ENCODE data around the gene C19orf85. TPM values are rescaled to one million over a fixed set of nuclear protein-coding genes. Genes with fewer than 3 reads are reported as not detected.

C19orf85 gene
- total RNA-seq, 4 donors from 2014 or later = not detected

GRCh38 chr19:55484593-55485438 is 20.3 kb upstream of the C19orf85 start, which contains the start of gene NAT14:
NAT14 (plus strand) TSS chr19:55485188; CDS start chr19:55485709, 521 bp downstream.
- Histone ChIP-seq H3K27me3 (no peaks in the 10 kb centered on the region), H3K4me3 (peak within 1 kb of the TSS; percentile 61), H3K9me3 (no peaks in the 10 kb centered on the region), H3K27ac (peak within 1 kb of the TSS; percentile 83), H3K36me3 (peaks cover 24% of the 10 kb centered on the region), H3K4me1 (peaks cover 48% of the 10 kb centered on the region)
- peak in 1 of 2 donors; percentile 77 for DNase-seq (ENCODE audit: low spot score in 2 of 2)
- TF ChIP-seq POLR2AphosphoS5 (IDR thresholded peaks at IDR 0.05) = peak in 1 of 3 donors; percentile 41
- TF ChIP-seq POLR2A (IDR thresholded peaks at IDR 0.05) = no peak
- 0% methylated on average over 18 of the region's 78 CpGs for WGBS

- Histone ChIP-seq H3K4me1 (peaks cover 48% of the 10 kb centered on the region), H3K36me3 (peaks cover 24% of the 10 kb centered on the region), H3K27me3 (no peaks in the 10 kb centered on the region), H3K27ac (no peak overlapping the region), H3K9me3 (no peaks in the 10 kb centered on the region), H3K4me3 (peak overlapping the region; percentile 61)
- TF ChIP-seq POLR2A (IDR thresholded peaks at IDR 0.05) = no peak
- TF ChIP-seq POLR2AphosphoS5 (IDR thresholded peaks at IDR 0.05) = no peak
- no peak for TF ChIP-seq CTCF (IDR thresholded peaks at IDR 0.05)
- WGBS = 88% methylated on average over 30 of the region's 46 CpGs
- DNase-seq (ENCODE audit: low spot score in 2 of 2) = peak in 1 of 2 donors; percentile 67
Observed at GRCh38 chr19:55483706-55484592, 19.4 kb upstream of the C19orf85 start.

- Histone ChIP-seq H3K4me3 (no peak overlapping the region), H3K9me3 (no peaks in the 10 kb centered on the region), H3K4me1 (peaks cover 47% of the 10 kb centered on the region), H3K27me3 (no peaks in the 10 kb centered on the region), H3K36me3 (peaks cover 24% of the 10 kb centered on the region), H3K27ac (no peak overlapping the region)
- WGBS = 97% methylated on average over 33 of the region's 47 CpGs
- DNase-seq (ENCODE audit: low spot score in 2 of 2) = peak in 1 of 2 donors; percentile 60
- no peak for TF ChIP-seq CTCF (IDR thresholded peaks at IDR 0.05)
- TF ChIP-seq EP300 (IDR thresholded peaks at IDR 0.05) = no peak
- TF ChIP-seq POLR2AphosphoS5 (IDR thresholded peaks at IDR 0.05) = no peak
- TF ChIP-seq POLR2A (IDR thresholded peaks at IDR 0.05) = no peak
Observed at GRCh38 chr19:55482967-55483705, 18.6 kb upstream of the C19orf85 start.

- DNase-seq (ENCODE audit: low spot score in 2 of 2) = peak in 1 of 2 donors; percentile 54
- TF ChIP-seq POLR2AphosphoS5 (IDR thresholded peaks at IDR 0.05) = no peak
- no peak for TF ChIP-seq CTCF (IDR thresholded peaks at IDR 0.05)
- TF ChIP-seq EP300 (IDR thresholded peaks at IDR 0.05) = no peak
- TF ChIP-seq POLR2A (IDR thresholded peaks at IDR 0.05) = no peak
Observed at GRCh38 chr19:55482156-55482961, 17.8 kb upstream of the C19orf85 start.

GRCh38 chr19:55481794-55482155 is 17.2 kb upstream of the C19orf85 start:
- WGBS = 80% methylated on average over 7 of the region's 40 CpGs
- peaks cover 24% of the 10 kb centered on the region for H3K36me3 ChIP-seq
- TF ChIP-seq EP300 (IDR thresholded peaks at IDR 0.05) = no peak
- no peak for TF ChIP-seq POLR2A (IDR thresholded peaks at IDR 0.05)
- no peak for TF ChIP-seq POLR2AphosphoS5 (IDR thresholded peaks at IDR 0.05)
- no peak for TF ChIP-seq CTCF (IDR thresholded peaks at IDR 0.05)
- no peak for DNase-seq (ENCODE audit: low spot score in 2 of 2)
- H3K4me1 ChIP-seq = peaks cover 47% of the 10 kb centered on the region
- no peak overlapping the region for H3K27ac ChIP-seq
- H3K4me3 ChIP-seq = no peak overlapping the region
- H3K27me3 ChIP-seq = no peaks in the 10 kb centered on the region
- H3K9me3 ChIP-seq = no peaks in the 10 kb centered on the region

More at GRCh38 chr19:55482156-55482961, 17.8 kb upstream of the C19orf85 start:
- peaks cover 47% of the 10 kb centered on the region for H3K4me1 ChIP-seq
- H3K27me3 ChIP-seq = no peaks in the 10 kb centered on the region
- no peak overlapping the region for H3K27ac ChIP-seq
- H3K36me3 ChIP-seq = peaks cover 24% of the 10 kb centered on the region
- H3K9me3 ChIP-seq = no peaks in the 10 kb centered on the region
- H3K4me3 ChIP-seq = no peak overlapping the region
- 100% methylated on average over 4 of the region's 83 CpGs for WGBS

All from suprapubic skin (tissue), 4 donors.